ENCODE measurements around the gene ITPKB.

ITPKB gene

DNA sequence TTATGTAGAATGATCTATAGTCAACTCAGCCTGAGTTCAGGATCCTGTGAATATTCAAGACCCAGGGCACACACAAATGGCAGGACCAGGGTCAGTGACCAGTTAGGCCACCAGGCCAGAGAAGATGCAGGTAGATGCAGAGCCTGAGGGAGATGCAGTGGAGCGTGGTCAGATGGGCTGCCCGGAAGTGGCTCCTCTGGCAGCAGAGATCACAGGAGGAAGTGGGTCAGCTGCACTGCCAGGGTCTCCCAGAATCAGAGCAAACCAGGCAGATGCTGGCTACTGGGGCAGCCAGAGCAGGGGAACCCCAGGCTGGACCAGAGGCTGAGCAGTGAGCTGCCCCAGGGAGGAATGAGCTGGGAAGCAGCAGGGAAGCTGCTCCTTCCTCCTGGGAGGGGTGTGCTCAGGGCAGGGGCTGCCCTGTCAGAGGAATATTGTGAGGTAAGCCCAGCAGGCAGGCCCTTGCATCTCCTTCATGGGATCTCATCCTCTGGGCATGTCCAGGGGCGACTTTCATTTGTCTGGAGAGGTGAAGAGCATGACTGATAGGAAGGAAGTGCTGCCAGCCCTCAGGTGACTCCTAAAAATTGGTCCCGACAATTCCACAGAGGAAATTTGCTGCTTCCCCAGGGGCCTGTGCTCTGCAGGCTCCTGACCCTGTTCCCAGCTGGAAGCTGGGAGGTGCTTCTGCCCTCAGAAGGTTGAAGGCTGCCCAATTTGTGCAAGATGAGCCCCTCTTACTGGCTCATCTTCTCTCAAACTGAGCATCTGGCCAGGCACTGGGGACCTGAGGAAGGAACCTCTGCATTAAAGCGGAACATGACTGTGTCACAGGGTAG, 141.2 kb downstream of the ITPKB start:
- H3K9me3 ChIP-seq (ENCODE audit: severe bottlenecking), result no peaks in the 10 kb centered on the region
- H3K27ac ChIP-seq, result no peak overlapping the region
- TF ChIP-seq, protein P1, sequence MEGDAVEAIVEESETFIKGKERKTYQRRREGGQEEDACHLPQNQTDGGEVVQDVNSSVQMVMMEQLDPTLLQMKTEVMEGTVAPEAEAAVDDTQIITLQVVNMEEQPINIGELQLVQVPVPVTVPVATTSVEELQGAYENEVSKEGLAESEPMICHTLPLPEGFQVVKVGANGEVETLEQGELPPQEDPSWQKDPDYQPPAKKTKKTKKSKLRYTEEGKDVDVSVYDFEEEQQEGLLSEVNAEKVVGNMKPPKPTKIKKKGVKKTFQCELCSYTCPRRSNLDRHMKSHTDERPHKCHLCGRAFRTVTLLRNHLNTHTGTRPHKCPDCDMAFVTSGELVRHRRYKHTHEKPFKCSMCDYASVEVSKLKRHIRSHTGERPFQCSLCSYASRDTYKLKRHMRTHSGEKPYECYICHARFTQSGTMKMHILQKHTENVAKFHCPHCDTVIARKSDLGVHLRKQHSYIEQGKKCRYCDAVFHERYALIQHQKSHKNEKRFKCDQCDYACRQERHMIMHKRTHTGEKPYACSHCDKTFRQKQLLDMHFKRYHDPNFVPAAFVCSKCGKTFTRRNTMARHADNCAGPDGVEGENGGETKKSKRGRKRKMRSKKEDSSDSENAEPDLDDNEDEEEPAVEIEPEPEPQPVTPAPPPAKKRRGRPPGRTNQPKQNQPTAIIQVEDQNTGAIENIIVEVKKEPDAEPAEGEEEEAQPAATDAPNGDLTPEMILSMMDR (IDR thresholded peaks at IDR 0.05; ENCODE audit: low read depth, low read length), result no peak
- DNase-seq, result no peak
- no peaks in the 10 kb centered on the region for H3K27me3 ChIP-seq (ENCODE audit: insufficient read depth, low read depth, severe bottlenecking)
- no peak overlapping the region for H3K4me3 ChIP-seq (ENCODE audit: low read depth, low read length)
- H3K36me3 ChIP-seq, result no peaks in the 10 kb centered on the region

DNA sequence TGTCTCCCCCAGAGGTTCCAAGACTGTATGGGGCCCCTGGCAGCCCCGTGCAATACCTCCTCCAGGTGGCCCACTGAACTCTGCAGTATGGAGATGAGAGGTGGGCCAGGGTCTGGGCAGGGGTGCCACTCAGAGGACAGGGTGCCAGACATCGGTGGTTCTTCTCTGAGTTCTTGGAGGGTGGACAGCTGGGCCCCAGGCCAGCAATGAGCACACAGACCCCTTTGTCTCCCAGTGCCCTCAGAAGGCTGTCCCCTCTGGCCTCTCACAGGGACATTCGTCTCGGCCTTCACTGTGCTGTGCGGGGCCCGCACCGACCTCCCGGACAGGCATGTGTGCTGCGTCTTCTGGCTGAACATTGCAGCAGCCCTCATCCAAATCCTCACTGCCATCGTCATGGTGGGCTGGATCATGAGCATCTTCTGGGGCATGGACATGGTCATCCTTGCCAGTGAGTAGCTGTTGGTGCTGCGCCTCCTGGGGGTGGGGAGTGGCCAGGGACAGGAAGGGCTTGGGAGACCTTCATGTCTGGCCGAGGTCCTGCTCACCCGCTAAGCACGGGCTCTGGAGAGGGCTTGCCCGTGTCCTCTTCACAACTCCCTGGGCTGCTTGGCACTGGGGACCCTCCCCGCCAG, 142.4 kb downstream of the ITPKB start:
- H3K4me3 ChIP-seq (ENCODE audit: low read depth, low read length), result no peak overlapping the region

DNA sequence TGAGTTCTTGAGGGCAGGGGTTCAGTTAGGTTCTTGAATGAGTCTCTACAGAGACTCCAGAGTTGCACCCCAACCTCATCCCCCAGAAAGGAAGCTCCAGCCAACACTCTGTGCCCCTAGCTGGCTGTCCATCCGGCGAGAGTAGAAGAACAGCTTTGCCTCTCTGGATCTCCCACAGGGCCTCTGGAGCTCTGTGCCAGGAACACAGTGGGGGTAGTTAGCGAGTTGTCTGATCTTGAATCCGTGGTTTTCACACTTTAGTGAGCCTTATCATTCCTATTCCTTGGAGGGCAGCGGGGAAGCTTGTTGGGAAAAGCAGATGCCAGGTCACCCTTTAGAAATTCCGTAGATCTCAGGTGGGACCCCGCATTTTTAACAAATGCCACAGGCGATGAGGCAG, 145.5 kb downstream of the ITPKB start:
- no peaks in the 10 kb centered on the region for H3K27me3 ChIP-seq (ENCODE audit: insufficient read depth, low read depth, severe bottlenecking)
- H3K36me3 ChIP-seq, result no peaks in the 10 kb centered on the region
- H3K4me3 ChIP-seq (ENCODE audit: low read depth, low read length), result no peak overlapping the region
- TF ChIP-seq, protein P1 (IDR thresholded peaks at IDR 0.05; ENCODE audit: low read depth, low read length), result no peak
- H3K9me3 ChIP-seq (ENCODE audit: severe bottlenecking), result no peaks in the 10 kb centered on the region
- DNase-seq, result no peak
- H3K27ac ChIP-seq, result no peak overlapping the region

More for the DNA sequence above, 142.4 kb downstream of the ITPKB start:
- Histone ChIP-seq H3K27me3 (ENCODE audit: insufficient read depth, low read depth, severe bottlenecking) (no peaks in the 10 kb centered on the region), H3K36me3 (no peaks in the 10 kb centered on the region), H3K27ac (no peak overlapping the region), H3K9me3 (ENCODE audit: severe bottlenecking) (no peaks in the 10 kb centered on the region)
- TF ChIP-seq, protein P1 (IDR thresholded peaks at IDR 0.05; ENCODE audit: low read depth, low read length), result no peak
- DNase-seq, result no peak

DNA sequence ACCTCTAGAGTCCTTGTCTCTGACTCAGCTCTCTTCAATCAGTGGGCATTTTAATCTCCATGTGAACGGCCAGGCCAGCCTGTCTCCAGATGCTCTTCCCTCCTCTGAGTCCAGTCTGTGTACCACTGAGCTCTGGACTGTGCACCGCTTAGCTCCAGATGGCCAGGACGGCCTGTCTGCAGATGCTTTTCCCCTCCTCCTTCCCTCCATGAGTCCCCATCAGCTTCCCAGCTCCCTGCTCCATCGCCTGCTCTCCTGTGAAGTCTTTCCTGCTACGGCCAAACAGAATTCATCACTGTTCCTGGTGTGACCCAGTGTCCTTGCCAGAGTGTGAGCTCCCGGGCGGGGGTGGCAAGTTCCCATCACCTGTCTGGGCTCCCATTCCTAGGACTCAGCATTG, 148.5 kb downstream of the ITPKB start:
- Histone ChIP-seq H3K36me3 (no peaks in the 10 kb centered on the region), H3K9me3 (ENCODE audit: severe bottlenecking) (no peaks in the 10 kb centered on the region), H3K4me3 (ENCODE audit: low read depth, low read length) (no peak overlapping the region), H3K27me3 (ENCODE audit: insufficient read depth, low read depth, severe bottlenecking) (no peaks in the 10 kb centered on the region), H3K27ac (no peak overlapping the region)
- peak; percentile 59 for DNase-seq
- TF ChIP-seq, protein P1 (IDR thresholded peaks at IDR 0.05; ENCODE audit: low read depth, low read length), result no peak

DNA sequence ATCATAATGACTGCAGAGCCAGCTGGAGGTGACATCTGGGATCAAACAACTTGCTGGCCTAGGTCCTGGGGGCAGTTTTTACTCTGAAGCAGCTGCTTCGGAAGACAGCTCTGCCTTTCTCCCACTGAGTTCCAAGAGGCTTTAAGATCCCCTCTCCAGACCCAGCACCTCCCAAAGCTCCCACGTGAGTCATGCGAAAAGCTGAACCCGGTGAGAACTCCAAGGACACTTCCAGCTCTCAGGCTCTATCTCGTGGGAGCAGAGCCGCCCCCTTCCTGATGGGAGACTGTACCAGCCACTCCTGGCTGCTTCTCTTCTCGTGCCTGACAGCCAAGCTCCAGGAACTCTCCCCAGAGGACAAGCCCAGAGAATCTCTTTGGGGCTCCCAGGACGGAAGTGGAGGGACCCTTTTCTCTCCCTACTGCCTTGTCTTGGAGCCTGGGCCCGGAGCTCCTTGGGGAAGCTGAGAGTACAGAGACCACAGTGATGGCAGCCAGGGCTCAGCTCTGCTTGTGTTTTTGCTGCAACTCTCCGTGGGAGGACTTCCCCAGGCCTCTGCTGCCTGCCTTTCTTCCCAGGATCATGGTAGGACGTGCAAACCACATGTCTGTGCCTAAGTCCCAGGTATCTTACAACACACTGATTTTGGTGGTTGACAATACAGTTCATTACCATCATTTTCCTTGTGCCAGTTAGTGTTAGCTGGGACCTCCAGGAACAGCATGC, 149.9 kb downstream of the ITPKB start:
- Histone ChIP-seq H3K27ac (no peak overlapping the region), H3K27me3 (ENCODE audit: insufficient read depth, low read depth, severe bottlenecking) (no peaks in the 10 kb centered on the region), H3K4me3 (ENCODE audit: low read depth, low read length) (no peak overlapping the region), H3K9me3 (ENCODE audit: severe bottlenecking) (no peaks in the 10 kb centered on the region), H3K36me3 (no peaks in the 10 kb centered on the region)
- DNase-seq, result no peak
- TF ChIP-seq, protein P1 (IDR thresholded peaks at IDR 0.05; ENCODE audit: low read depth, low read length), result no peak

Measured in WERI-Rb-1 (cell line).